Midbrain (tissue), 1 donor: Measurements from ENCODE around the gene NARS2.
A peak's percentile ranks its signal among the peaks of the same experiment; 100 is the strongest.
"Not testable (repeated sequence)": the region's sequence is repeated elsewhere in the genome, so short reads cannot be mapped to it uniquely, and the experiment has no call there.

Experiments
- DNase-seq: peaks from one replicate; lab custom pipeline; 2025; lab: John Stamatoyannopoulos, UW

NARS2 gene, protein sequence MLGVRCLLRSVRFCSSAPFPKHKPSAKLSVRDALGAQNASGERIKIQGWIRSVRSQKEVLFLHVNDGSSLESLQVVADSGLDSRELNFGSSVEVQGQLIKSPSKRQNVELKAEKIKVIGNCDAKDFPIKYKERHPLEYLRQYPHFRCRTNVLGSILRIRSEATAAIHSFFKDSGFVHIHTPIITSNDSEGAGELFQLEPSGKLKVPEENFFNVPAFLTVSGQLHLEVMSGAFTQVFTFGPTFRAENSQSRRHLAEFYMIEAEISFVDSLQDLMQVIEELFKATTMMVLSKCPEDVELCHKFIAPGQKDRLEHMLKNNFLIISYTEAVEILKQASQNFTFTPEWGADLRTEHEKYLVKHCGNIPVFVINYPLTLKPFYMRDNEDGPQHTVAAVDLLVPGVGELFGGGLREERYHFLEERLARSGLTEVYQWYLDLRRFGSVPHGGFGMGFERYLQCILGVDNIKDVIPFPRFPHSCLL

DNA sequence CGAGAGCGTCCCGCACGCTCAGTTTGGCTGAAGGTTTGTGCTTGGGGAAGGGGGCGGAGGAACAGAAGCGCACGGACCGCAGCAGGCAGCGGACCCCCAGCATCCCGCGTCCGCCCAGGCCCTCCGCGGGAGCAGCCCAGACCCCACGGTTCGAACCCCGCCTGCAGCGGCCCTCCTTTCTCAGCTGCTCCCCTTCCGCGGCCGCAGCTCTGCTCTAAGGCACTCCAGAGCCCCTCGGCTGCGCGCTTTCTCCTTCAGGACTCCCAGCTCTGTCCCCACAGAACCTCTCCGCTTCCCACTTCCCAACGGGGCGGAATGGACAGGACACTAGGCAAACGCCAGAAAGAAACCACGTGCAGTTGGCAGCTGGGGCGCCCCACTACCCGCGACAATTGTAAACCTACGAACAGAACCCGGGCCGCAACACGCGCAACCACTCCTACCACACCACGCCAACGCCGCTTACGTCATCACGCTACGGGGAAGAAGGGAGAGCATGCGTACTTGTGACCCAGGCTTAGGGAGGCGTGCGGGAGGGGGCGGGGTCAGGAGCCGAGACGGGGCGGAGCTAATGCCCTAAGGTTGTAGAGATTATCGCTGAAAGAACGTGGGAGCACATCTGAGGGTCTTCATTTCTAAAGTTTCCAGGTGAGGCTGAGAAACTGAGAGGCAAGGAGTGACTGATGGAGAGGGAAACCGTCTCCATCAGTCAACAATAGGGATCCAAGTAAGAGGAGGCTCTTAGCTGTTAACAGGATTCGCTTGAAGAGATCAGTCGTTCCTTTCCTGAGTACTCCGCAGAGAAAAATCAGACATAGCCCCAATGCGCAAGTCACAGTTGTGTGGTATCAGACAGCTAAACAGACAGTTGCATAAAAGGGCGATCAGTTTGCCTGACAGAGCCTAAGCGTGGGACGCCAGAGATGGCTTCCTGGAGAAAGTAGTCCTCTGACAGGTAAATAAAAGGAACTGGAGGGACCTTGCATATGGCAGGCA lies at the start of gene NARS2:
TSS of gene NARS2 (minus strand) at position 479 of the 996 bp plus-strand sequence. CDS start at position 103, 376 bp downstream.
- peak; percentile 96 for DNase-seq

DNA sequence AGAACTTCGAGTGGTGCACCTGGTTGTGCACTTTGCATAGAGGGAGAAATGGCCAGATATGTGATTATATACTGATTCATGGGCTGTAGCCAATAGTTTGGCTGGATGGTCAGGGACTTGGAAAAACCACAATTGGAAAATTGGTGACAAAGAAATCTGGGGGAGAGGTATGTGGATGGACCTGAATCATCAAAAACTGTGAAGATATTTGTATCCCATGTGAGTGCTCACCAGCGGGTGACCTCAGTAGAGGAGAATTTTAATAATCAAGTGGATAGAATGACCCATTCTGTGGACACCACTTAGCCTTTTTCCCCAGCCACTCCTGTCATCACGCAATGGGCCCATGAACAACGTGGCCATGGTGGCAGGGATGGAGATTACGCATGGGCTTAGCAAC lies 48.0 kb upstream of the NARS2 start:
- DNase-seq = no peak

DNA sequence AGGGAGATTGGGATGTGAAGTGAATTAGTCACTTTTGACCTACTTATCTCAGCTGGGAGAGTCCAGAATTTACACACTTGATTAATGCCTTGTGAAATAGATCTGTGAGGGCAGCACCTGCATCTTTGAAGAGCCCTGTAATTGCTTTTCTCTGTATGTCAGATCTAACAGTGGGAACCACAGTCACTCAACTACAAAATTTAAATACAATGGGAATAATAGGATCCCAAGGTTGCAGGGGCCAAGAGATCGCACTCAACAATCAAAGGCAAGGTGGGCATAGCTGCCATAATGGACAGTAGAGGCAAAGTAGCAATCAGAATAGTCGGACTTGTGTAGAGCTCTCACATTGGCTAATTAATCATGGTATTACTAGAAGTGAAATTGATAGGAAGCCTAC lies 45.5 kb upstream of the NARS2 start:
- no peak for DNase-seq

DNA sequence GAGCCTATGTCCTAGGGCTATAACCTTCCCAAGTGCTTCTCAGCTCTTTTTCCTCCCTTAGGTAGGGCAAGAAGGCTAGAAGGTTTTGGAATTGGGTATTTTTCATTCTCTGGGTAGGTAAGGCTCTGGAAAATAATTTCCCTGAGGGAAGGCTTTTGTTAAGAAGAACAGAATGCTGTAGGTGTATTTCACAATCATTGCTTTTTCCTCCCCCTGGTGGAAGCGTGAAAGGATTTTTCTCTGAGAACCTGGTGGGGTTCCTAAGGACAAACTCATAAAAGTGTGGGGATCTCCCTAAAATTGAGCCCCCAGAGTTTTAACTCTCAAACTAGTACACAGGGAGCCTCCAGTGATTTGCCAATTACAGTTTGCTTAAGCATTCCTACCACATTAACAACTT lies 41.1 kb upstream of the NARS2 start:
- DNase-seq = no peak

DNA sequence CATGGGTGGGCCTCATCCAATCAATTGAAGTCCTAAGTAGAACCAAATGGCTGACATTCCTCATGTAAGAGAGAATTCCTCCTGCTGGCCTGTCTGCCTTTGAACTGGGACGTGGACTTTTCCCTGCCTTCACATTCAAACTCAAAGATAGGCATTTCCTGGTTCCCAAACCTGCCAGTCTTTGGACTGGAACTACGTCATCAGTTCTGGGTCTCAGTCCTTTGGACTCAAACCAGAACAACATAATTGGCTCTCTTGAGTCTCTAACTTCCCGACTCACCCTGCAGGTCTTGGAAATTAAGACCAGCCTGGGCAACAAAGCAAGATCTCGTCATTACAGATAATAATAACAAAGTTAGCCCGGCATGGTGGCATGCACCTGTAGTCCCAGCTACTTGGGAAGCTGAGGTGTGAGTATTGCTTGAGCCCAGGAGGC lies 38.7 kb upstream of the NARS2 start:
- DNase-seq = no peak

DNA sequence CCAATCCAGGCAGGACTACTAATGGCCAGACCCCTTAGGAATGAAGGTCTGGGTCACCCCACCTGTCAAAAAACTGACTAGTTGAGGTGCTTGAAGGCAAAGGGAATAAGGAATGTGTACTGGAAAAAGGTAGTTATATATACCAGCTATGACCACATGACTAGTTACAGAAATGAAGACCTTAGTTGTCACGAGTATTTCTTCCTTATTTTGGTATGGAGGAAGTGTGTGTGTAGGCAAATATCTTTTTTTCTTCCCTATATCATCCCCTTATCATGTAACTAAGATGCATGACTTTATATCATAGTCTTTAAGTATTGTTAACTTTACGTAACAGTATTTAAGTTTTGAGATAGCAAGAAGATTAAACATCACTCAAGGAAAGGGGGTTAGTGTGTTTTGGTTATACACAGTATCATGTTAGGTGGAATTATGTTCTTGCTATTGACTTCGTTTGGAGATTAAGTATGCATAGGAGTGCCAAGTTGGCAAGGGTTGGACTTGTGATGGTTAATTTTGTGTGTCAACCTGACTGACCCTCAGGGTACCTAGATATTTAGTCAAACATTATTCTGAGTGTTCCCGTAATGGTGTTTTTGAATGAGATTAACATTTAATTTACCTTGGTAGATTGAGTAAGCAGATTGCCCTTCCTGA lies 38.2 kb upstream of the NARS2 start:
- no peak for DNase-seq

DNA sequence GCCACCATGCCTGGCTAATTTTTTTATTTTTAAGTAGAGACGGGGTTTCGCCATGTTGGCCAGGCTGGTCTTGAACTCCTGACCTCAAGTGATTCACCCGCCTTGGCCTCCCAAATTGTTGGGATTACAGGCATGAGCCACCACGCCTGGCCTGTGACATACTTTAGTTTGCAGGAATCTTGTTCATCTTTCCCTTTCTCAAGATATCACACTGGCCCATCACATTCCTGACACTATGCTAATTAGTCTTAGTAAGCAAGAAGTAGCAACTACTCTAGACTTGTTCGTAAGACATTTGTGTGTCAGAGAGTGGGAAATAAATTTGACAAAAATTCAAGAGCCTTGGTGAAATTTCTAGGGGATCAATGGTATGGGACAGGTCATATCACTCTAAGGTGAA lies 34.7 kb upstream of the NARS2 start:
- not testable (repeated sequence) for DNase-seq

DNA sequence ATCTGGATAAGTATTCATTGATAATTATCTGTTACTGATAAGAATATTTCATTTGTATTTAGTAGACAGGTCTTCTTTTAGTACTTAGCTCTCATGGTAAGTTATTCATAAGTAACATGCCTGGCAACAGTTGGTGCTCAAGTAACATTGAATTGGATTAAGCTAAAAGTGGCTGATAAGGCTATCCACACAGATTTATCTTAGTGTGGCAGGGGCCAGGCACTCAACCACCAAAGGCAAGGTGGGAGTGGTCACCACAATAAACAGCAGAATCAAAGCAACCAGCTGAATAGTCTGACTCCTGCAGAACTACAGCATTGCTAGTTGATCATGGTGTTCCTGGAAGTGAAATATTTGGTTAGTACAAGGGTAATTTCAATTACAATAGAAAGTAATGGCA lies 33.0 kb upstream of the NARS2 start:
- DNase-seq = no peak

DNA sequence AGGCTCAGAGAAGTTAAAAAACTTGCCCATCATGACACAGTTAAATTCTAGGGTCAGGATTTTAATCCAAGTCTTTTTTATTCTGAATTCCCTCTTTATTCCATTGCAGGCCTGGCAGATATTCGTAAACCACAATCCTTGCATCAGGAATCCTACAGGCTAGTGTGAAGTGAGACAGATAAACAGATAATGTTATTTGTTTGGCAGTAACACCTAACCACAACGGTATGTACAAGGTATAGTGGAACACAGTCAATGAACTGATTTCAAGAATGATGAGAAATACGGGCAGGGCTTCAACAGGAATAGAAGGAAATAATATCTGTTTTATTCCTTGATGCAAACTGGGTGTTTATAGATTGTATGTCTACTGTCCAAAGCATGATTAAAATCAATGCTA lies 32.0 kb upstream of the NARS2 start:
- no peak for DNase-seq

DNA sequence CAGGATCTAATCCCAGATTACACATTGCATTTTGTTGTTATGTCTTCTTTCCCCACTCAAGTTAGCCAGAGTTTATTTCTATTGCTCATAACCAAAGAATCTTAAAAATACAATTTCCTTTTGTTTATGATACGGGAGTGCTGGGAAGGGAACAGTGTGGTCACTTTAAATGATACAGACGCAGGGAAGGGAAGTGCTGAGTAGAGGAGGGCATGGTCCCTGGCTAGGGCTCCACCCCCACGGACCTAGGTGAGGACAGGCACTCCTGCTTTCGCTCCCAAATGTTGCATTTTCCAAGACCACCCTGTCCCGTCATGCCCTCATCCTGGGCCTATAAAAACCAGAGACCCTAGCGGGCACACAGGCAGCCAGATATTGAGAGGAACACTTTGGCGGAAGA lies 30.6 kb upstream of the NARS2 start:
- no peak for DNase-seq

DNA sequence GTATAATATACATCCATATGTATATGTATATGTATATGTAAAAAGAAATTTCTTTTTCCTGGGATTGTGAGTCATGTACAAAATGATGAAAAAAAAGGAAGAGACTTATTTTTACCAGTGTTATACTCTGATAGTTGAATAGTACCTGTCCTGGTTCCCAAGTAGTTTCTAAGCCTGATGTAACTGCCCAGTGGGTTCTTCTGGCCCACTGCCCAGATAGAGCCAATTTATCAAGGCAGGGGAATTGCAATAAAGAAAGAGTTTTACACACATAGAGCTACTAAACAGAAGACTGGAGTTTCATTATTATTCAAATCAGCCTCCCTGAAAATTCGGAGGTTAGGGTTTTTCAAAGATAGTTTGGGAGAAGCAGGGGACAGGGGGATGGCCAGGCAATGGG lies 29.1 kb upstream of the NARS2 start:
- no peak for DNase-seq

DNA sequence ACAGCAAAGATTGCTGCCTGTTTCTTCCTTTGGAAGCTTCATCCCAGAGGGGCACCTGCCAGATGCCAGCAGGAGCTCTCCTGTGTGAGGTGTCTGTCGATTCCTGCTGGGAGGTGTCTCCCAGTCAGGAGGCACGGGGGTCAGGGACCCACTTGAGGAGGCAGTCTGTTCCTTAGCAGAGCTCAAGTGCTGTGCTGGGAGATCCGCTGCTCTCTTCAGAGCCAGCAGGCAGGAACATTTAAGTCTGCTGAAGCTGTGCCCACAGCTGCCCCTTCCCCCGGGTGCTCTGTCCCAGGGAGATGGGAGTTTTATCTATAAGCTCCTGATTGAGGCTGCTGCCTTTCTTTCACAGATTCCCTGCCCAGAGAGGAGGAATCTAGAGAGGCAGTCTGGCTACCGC lies 28.1 kb upstream of the NARS2 start:
- not testable (repeated sequence) for DNase-seq

DNA sequence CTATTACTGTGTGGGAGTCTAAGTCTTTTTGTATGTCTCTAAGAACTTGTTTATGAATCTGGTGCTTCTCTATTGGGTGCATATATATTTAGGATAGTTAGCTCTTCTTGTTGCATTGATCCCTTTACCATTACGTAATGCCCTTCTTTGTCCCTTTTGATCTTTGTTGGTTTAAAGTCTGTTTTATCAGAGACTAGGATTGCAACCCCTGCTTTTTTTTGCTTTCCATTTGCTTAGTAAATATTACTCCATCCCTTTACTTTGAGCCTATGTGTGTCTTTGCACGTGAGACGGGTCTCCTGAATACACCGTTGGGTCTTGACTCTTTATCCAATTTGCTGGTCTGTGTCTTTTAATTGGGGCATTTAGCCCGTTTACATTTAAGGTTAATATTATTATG lies 26.4 kb upstream of the NARS2 start:
- not testable (repeated sequence) for DNase-seq

DNA sequence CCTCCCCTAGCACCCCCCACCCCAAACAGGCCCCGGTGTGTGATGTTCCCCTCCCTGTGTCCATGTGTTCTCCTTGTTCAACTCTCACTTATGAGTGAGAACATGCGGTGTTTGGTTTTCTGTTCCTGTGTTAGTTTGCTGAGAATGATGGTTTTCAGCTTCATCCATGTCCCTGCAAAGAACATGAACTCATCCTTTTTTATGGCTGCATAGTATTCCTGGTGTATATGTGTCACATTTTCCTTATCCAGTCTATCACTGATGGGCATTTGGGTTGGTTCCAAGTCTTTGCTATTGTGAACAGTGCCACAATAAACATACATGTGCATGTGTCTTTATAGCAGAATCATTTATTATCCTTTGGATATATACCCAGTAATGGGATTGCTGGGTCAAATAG lies 22.9 kb upstream of the NARS2 start:
- DNase-seq = not testable (repeated sequence)

DNA sequence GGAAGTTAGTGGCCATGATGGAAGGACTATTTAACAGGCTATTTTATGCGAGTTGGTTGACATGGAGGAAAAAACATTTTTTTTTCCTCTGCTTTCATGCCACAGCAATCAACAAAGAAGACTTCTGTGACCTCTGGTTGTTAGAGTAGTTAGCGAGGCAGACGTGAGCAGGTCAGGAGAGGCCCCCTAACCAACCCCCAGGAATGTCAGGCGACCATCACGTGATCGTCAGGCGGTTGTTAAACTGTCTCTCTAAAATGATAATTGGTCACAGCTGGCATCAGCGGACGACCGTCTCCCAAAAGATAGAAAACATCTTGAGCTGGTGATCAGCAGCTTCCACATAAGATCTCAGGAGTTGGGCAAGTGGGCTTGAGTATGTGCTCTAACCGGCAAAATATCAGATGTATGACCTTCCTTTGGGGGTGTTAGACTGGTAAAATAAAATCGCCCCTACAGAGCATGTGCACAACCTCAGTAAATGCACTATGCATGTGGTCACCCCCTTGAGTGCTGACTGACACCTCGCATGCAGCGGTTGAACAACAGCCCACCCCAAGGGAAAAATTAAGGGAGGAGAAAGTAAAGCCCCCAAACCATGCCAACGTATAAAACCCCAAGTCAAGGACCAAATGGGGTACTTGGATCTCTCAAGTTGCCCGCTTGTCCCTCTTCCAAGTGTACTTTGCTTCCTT lies 20.9 kb upstream of the NARS2 start:
- no peak for DNase-seq

DNA sequence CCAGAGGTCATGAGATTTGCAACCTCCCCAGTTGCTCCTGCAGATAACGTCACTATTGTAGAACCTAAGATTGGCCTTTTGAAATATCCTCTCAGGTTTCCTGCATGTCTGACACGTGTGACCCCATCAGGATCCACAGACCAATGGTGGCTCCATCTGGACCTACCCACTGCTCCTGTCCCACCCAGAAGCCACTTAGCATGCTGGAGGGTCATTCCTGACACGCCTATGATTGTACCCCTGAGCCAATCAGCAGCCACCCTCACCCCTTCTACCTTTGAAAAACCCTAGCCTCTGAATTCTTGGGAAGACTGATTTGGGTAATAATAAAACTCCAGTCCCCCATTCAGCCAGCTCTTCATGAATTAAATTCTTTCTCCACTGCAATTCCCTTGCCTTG lies 20.1 kb upstream of the NARS2 start:
- no peak for DNase-seq

DNA sequence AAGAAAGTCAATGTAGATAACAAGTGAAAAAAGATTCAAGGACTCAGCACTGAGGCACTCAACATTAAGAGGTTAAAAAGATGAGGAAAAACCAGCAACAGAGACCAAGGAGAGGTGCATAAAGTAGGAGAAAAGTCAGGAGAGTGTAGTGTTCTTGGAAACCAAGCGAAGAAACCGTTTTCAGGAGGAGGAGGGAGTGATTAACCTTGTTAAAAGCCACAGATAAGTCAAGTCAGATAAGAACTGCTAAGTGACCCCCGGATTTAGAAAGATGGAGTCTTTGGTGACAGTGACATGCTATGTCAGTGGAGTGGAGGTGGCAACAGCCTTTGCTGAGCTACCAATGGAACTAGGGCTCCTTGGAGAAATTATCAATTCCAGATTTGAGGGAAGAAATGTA lies 13.9 kb upstream of the NARS2 start:
- DNase-seq = no peak

DNA sequence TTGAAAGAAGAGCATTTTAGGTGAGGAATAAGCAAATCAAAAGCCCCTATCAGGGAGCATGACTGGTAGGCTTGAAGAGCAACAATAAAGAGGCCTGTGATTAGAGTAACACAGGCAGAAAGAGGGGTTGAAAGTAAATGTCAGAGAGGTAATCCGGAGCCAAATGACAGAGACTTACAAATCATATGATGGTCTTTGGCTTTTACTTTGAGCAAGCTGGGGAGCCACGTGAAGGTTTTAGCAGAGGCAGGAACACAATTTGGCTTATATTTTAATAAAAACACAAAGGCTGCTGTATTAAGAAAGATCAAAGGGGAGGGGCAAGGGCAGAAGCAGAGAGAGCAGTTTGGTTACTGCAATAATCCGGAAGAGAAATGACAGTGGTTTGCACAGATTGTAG lies 12.8 kb upstream of the NARS2 start:
- DNase-seq = no peak

DNA sequence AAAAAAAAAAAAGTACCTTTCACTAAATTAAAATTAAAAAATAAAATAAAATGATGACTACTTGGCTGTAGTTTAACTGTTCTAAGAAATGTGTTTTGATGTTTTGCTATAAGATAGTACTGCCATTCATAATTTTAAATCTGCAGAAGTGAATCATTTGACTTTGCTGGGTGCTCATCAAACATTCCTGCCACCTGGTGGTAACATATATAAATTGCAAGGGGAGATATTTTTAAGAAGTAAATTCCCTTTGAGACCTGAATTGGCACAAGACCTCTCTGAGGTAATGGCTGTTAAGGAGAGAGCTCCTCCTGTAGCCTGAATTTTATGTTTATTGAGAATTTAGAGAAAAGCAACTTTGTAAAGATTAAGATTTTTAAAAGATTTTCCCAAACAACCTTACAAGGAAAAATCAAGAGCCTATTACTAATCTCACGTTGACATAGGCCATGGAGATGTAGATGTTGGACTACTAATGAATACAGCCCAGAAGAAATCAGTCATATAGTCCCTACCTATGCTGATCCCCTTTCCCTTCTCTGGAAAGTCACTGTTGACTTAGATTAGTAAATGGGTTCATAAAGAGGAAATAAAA lies 11.9 kb upstream of the NARS2 start:
- no peak for DNase-seq

DNA sequence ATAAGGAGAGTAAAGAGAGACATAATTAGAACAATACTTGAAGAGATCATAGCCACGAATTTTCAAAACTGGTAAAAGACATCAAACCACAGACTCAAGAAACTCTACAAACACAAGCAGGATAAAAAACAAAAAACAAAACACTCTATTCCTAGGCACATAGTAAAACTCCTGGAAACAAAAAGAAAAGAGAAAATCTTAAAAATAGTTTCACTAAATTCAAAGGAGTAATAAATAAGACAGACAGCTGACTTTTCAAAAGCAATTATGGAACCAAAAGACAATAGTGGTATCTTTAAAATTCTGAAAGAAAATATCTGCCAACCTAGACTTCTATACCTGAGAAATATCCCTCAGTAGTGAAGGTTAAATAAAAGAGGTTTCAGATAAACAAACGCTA lies 9.2 kb upstream of the NARS2 start:
- DNase-seq = no peak

DNA sequence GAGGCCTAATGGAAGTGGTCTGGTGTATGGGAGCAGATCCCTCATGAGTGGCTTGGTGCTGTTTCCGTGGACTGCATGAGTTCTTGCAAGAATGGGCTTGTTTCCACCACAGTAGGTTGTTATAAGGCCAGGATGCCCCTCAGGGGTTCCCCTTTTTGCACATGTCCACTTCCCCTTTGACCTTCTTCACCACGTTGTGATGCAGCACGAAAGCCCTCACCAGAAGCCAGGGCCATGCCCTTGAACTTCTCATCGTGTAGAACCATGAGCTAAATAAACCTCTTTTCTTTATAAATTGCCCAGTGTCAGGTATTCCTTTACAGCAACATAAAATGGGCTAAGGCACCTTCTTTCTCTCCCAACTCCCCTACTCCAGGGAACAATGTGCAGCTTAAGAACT lies 2.8 kb upstream of the NARS2 start:
- DNase-seq = no peak
